ENCODE data around the gene TNS3.

The TNS3 gene

DNA sequence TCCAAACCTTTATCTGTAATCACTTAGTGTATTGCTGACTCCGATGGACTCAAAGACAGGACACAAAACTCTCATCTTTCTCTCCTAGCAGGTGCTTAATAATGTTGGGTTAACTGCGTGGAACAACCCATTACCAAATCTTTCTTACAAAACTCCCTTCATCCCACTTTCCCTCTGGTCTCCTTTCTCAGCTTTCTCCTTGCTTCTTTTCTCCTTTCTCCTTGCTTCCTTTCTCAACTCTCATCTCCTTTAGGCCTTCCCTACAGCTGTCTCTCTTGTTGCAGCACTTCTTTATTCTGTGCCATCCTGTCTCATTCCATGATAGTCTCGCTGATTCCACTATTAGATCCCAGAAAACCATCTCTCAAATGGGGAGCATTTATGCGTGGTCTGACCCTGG lies 67.5 kb downstream of the TNS3 start:
- DNase-seq (ENCODE audit: low read depth, low spot score), result no peak
- no peak overlapping the region for H3K4me3 ChIP-seq (ENCODE audit: low read length)

DNA sequence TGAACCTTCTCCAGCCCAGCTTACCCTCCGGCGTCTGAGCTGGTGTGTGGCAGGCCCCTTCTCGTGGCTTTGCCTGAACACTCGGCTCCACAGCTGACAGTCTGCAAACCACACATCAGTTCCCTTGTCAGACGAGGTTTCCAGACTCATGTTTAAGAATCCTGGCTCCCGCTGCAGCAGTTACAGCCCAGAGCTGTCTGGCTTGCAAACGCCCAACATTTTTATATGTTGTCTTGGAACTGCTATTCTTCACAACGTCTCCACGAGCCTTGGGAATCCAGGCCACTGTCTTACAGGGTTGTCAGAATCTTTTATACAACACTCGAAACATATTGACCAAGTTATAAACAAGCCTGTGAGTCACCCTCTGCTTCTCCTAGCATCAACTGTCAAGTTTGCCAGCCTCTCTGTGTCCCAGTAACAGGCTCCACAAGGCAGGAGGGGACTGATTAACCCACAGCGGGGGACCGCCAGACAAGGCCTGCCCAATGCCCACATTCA lies 68.1 kb downstream of the TNS3 start:
- DNase-seq (ENCODE audit: low read depth, low spot score), result no peak
- no peak overlapping the region for H3K4me3 ChIP-seq (ENCODE audit: low read length)

DNA sequence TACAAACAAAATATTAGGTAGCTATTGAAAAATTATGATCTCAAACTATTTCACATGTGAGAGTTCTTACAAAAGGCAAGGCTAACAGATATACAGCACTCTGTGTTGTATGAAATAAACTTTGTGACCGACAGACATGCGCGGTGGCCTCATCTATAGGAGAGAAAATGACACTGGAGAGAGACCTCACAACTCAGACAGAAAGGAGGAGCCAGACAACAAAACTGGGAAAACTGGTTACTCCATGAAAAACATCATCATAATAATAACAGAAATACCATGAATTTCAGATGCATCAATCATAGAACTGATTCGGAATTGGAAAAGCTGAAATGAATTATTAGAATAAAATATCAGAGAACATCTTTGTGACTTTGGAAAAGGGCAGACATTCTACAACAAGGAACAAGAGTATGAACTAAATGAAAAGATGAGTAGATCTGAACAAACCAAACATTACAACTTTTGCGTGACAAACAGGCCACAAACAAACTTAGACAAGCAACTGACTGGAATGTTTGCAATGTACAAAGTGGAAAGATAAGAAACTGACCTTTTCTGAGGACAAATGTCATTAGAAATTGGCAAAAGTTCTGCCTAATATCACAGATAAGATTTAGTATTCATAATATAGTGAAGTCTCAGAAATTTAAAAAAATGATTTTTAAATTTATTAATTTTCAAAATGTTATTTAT lies 69.3 kb downstream of the TNS3 start:
- H3K4me3 ChIP-seq (ENCODE audit: low read length), result no peak overlapping the region
- DNase-seq (ENCODE audit: low read depth, low spot score), result no peak

DNA sequence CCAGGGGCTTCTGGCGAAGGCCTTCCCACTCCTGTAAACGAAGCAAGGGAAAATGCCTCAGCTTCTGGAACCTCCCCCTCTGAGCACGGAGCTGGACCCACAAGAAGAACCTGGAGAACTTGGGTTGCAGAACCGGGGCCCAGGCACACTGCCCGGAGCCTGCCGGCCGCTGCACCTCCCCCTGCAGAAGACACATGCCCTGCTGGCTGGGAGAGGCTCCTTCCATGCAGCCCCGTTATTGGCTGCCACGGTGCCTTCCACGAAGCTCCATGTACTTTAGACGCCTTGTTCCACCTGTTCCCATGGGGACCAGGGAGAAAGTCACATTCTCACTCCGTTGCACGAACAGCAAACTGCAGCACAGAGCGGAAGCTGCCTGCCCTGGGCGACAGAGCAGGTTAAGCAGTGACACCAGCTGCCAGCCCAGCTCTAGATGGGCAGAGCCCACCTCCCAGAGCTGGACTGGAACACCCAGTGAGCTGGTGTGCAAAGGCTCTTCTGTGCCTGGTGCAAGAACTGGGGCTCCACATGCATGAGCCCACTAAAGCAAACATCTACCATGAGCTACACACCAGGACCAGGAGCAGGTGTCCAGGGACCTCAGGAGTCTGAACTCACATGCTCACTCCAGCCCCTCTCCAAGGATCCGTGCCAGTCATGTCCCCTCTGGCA lies 70.1 kb downstream of the TNS3 start:
- DNase-seq (ENCODE audit: low read depth, low spot score), result no peak
- no peak overlapping the region for H3K4me3 ChIP-seq (ENCODE audit: low read length)

DNA sequence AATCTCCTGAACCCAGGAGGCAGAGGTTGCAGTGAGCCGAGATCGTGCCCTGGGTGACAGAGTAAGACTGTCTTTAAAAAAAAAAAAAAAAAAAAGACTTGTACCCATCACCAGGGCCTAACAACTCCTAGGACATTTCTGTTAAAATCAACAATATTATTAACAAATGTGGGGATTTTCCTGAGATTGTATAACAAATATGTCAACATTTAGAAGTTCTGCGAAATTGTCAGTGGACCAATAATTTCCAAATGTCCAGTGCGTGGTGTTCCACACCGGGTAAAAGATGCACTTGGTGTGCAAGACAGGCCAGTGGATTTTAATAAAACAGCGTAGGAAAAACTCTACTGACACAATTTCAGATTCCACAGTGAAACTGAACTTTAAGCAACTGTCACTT lies 71.1 kb downstream of the TNS3 start:
- DNase-seq (ENCODE audit: low read depth, low spot score), result no peak

DNA sequence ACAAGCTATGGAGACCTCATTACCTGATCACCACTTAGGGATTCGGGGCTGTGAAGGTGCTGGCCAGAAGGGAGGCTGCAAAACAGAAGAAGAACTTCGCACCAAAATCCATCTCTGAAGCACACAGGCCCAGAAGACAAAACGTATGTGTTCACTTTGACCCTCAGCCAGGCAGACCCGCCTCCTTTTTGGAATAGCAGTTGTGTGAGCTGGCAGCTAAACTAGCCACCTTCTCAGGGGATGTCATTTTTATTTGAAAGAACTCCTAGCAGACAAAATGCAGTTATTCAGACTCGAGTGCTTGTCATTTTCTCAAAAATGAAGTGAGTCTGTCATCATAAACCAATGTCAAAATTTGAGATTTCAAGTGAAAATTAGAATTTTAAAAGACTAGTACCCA lies 71.7 kb downstream of the TNS3 start:
- DNase-seq (ENCODE audit: low read depth, low spot score), result no peak
- H3K4me3 ChIP-seq (ENCODE audit: low read length), result no peak overlapping the region

More for the DNA sequence above, 71.1 kb downstream of the TNS3 start:
- no peak overlapping the region for H3K4me3 ChIP-seq (ENCODE audit: low read length)

DNA sequence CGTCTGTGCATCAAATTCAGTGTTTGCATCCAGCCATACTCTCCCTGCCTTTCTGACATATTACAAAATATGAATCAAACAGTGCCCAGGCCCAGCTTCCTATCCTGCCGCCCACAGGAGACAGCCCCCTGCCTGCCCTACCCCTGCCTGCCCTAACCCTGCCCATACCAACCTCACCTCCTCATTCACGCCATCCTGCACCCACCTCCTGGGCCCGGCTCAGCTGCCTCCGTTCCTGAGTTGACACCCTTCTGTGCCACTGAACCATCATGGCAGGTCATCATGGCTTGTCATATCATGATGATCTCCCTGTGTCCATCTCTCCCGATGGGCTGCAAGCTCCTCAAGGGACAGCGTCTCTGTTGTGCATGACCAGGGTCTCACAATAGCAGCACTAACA lies 72.3 kb downstream of the TNS3 start:
- no peak overlapping the region for H3K4me3 ChIP-seq (ENCODE audit: low read length)
- DNase-seq (ENCODE audit: low read depth, low spot score), result no peak

DNA sequence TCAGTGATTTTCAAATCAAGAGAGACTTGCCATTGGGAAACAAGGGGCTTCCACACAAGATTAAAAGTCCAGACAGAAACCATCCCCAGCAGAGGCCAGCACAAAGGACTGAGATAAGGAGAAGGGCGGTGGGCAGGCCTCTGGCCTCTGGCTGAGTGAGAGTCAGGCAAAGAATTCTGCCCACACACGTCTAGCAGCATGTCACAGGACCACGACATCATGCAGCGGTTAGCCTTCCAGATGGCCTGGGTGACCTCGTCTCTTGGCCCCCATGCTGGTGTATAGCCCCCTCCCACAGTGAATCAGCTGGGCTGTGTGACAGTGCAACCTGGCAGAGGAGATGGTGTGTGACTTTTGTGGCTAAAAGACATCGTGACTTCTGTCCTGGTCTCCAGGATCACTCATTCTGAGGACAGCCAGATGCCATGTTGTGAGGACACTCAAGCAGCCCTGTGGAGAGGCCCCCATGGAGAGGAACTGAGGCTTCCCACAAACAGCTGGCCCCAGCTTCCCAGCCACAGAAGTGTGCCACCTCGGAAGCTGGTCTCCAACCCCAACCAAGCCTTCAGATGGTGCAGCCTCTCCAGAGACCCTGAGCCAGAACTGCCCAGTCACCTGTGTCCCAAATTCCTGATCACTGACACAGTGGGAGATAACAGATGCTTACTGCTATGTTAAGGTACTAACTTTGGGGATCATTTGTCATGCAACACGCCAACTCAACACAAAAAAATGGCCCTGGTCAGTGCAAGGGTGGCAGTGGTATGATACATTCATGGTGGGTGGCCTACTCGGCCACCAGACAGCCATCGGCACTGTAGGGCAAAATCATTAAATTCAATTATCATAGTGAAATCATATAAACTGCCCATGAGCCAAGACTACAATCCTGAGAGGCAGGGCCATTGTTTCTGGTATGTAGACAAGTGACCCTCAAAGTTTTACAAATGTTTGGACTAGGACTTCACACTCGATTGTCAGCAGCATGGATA lies 73.2 kb downstream of the TNS3 start:
- no peak for DNase-seq (ENCODE audit: low read depth, low spot score)

DNA sequence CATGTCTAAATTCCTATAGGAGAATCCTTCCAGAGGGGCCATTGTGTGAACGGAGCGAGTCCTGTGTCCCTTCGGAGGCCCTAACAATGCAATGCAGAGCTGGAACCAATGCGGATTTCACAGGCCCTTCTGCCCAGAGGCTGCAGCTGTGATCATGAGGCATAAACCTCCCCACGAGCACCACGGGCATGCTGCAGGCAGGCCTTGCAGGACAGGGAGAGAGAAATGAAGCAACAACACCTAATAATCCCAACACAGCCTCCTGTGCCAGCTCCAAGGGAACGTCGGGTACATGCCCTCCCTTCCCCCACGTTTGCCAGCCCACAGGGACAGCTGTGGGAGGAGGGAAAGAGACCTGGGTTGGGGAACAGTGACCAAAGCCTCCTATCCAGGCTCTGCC lies 74.4 kb downstream of the TNS3 start:
- no peak overlapping the region for H3K4me3 ChIP-seq (ENCODE audit: low read length)
- DNase-seq (ENCODE audit: low read depth, low spot score), result no peak

More for the DNA sequence above, 73.2 kb downstream of the TNS3 start:
- H3K4me3 ChIP-seq (ENCODE audit: low read length), result no peak overlapping the region

DNA sequence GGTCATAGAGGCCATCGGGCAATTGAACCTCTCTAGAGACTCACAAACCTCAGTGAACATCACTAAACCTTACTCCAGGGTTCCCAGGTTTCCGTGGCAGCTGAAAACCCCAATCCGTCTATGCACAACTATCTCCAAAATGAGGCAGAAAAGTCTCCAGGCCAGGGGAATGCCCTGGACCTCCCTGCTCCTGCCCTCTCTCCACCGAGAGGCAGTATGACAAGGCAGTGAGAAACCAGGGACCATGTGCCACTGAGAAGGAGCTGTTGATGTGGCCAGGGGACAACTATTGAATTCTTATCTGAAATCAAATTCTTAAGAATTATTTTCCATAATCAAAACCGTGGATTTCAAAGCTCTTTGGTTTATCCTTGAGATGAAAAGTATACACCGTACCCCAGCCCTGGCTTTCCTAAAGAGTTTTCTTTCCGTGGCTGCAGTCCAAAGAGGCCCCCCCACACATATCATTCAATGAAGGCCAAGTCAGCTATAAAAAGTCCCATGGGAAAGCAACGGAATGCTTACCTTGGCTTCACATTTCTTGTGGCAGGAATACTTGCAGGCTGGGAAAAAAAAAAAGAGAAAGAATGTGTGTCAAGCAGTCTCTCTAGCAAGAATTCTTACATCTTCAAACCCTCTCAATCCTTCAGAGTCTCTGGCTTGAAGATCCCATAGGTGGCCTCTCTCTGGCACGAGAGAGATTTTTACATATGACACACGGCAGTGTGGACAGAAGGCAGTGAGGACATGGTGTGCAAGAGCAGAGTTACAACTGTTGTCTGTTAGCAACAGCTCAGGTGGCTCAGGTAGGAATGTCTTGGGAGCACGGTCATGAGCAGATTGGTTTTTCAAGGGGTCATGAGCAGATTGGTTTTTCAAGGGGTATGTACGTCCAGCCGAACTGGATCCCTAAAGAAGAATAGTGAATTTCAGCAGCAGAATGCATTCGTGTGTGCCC lies 75.2 kb downstream of the TNS3 start:
- no peak overlapping the region for H3K4me3 ChIP-seq (ENCODE audit: low read length)
- DNase-seq (ENCODE audit: low read depth, low spot score), result no peak

DNA sequence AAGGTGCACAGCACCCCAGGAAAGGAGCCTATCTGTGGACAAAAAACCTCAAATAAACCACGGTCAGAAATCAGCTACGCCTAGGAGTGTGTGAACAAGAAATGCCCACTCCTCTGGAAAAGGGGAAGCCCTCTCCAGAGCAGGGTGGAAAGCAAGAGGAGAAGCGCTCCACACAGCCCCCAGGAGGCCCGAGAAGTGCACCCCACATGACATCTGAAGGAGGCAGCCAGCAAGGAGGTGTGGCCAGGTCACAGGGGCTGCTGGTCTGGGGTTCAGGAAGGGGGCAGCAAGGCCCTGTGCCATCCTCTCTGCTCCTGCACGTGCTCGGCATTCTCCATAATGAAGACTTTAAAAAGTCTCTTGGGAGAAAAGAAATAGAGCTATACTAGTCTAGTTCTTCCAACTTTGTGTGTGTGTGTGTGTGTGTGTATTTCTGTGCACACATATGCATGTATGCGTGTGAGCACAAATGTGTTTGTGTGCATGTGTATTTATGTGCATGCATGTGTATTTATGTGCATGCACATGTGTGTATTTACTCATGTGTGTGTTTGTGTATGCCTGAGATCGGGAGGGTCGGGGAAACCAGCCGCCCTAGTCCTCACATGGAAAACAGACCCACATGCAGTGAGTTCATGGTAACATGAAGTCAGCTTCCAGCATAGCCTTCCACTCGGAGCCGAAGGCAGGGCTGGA lies 76.5 kb downstream of the TNS3 start:
- no peak for DNase-seq (ENCODE audit: low read depth, low spot score)
- H3K4me3 ChIP-seq (ENCODE audit: low read length), result no peak overlapping the region

DNA sequence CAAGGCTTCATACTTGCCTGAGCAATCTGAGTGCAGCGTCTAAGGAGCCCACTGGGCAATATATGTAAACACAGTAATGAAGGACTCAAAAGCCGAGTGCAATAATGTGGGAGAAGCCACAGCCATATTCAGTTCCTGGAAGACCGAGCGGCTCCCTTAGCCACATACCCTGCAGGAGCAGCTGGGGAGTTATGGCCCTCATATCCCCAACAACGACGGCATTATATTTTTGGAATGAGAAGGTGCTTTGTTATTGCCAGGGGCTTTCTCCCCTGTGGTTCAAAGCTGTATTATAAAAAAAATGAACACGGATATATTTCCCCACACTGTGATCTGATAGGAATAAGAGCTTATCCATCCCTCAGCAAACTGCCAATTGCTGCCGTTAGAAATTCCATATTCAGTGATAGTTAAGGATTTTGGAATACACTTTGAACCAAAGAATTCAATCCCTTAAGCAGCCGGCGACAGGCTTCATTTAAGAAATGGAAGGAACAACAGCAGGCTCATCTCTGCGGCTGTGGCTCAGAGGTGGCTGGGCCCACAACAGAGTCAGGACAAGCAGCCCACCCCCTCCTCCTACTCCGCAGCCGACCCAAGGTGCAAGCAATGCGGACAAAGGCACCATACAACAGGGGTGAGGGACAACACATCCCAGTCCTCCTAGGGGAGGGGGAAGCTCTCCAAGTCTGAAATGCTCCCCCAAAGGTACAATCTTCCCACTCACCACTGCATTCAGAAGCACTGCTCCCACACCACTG lies 77.2 kb downstream of the TNS3 start:
- H3K4me3 ChIP-seq (ENCODE audit: low read length), result no peak overlapping the region
- no peak for DNase-seq (ENCODE audit: low read depth, low spot score)

DNA sequence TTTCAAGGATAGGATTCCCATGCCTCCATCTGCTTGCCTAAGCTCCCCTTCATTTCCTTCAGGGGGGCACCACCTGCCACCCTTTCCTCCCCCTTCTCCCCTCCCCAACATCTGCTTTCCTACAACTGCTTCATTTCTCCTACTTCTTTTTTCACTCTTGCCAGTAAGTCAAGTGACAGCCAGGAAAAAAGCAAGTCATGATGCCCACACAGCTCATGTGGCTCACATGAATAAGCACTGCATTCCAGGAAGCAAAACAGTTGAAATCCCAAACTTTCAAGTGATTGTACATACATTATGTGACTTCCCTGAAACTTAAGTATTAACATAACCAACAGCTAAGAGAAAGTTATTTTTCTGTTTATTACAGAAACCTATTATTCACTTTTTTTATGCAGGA lies 78.6 kb downstream of the TNS3 start:
- no peak overlapping the region for H3K4me3 ChIP-seq (ENCODE audit: low read length)
- DNase-seq (ENCODE audit: low read depth, low spot score), result no peak

DNA sequence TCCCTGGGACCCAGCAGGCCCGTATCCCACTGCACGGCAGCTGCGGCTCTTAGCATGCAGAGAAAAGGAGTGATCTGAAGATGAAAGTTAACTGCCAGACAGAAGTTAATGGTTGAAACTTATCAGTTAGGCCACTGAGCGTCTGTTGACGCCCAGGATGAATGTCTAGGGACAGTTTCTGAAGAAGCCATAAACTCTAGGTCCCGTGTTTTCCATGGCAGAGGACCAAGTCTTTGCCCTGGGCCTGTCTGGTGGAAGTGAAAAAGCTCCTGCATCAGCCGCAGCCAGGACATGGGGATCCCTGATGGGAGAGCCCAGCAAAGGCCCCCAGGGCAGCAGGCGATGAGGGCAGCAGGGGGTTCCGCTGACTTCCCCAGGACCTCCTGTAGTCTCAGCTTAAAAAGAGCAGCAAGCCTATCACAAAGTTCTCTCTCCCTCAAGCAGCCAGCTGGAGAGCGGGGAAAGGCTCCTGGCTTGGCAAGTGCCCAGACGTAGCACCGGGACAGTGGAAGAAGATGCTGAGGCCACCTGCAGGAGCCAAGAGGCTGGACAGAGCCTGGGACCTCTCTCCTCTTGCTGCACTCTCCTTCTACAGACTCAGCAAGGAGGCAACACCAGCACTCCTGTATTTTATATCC lies 79.6 kb downstream of the TNS3 start:
- H3K4me3 ChIP-seq (ENCODE audit: low read length), result no peak overlapping the region
- no peak for DNase-seq (ENCODE audit: low read depth, low spot score)

DNA sequence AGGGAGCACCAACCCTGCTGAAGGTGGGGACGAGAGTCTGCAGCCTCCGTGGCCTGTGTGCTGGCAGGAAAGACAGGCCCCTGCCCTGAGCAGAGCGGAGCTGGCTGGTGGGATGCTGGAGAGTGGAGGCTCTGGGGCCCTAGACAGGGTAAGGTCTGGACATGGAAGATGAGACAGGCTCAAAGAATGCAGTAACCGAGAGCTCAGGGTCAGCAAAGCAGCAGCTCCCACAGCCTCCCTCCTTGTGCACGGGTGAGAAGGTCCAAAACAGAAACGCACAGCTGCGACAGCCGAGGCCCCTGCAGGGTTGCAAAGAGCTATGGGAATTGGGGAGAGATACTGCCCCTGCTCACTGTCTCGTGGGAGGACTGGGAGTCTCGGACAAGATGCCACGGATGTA lies 80.5 kb downstream of the TNS3 start:
- DNase-seq (ENCODE audit: low read depth, low spot score), result no peak
- no peak overlapping the region for H3K4me3 ChIP-seq (ENCODE audit: low read length)

DNA sequence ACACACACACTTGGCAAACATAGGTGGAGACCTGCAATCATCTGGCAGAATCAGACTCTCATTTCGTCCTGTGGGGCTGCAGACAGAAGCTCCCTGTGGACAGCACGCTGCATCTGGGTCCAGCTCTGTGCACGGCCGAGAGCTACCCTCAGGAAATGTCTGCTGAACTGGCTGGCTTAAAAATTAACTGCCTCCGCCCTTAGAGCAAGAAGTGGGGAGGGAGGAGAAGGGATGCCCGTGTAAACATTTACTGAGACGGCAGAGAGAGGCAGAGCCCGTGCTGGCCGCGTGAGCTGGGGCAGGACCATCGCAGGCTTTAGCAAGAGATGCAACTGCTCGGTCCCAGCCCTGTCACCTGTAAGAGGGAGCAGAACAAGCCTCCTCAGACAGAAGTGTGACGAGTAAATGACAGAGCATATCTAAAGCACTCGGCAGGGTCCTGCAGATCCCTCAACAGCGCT lies 81.8 kb downstream of the TNS3 start:
- H3K4me3 ChIP-seq (ENCODE audit: low read length), result no peak overlapping the region
- DNase-seq (ENCODE audit: low read depth, low spot score), result no peak
